ENCODE measurements around the gene HIVEP3. TPM values are rescaled to one million over a fixed set of nuclear protein-coding genes. Genes with fewer than 3 reads are reported as not detected.

The HIVEP3 gene
- total RNA-seq, 1 donor from 2014 or later: 5.8 TPM

GRCh38 chr1:41648844-41649243 is 269.9 kb downstream of the HIVEP3 start:
- Histone ChIP-seq H3K36me3 (ENCODE audit: control insufficient read depth, insufficient read depth, low read length) (no peaks in the 10 kb centered on the region), H3K27me3 (ENCODE audit: control insufficient read depth, insufficient read depth, low read length) (no peaks in the 10 kb centered on the region)

GRCh38 chr1:41648230-41648629 is 270.5 kb downstream of the HIVEP3 start:
- no peaks in the 10 kb centered on the region for H3K36me3 ChIP-seq (ENCODE audit: control insufficient read depth, insufficient read depth, low read length)
- no peak for DNase-seq (ENCODE audit: low read depth)
- no peaks in the 10 kb centered on the region for H3K27me3 ChIP-seq (ENCODE audit: control insufficient read depth, insufficient read depth, low read length)
- no peak for TF ChIP-seq CTCF (IDR thresholded peaks at IDR 0.05; ENCODE audit: insufficient read depth, low read length, poor library complexity, severe bottlenecking)
- no peak overlapping the region for H3K4me3 ChIP-seq (ENCODE audit: low read depth, low read length)

More at GRCh38 chr1:41648844-41649243, 269.9 kb downstream of the HIVEP3 start:
- DNase-seq (ENCODE audit: low read depth): no peak
- H3K4me3 ChIP-seq (ENCODE audit: low read depth, low read length): no peak overlapping the region
- TF ChIP-seq CTCF (IDR thresholded peaks at IDR 0.05; ENCODE audit: insufficient read depth, low read length, poor library complexity, severe bottlenecking): no peak

- Histone ChIP-seq H3K27me3 (ENCODE audit: control insufficient read depth, insufficient read depth, low read length) (no peaks in the 10 kb centered on the region), H3K4me3 (ENCODE audit: low read depth, low read length) (no peak overlapping the region), H3K36me3 (ENCODE audit: control insufficient read depth, insufficient read depth, low read length) (no peaks in the 10 kb centered on the region)
- DNase-seq (ENCODE audit: low read depth): no peak
- no peak for TF ChIP-seq CTCF (IDR thresholded peaks at IDR 0.05; ENCODE audit: insufficient read depth, low read length, poor library complexity, severe bottlenecking)
These were observed 271.2 kb downstream of the HIVEP3 start for GRCh38 chr1:41647221-41648135.

DNA sequence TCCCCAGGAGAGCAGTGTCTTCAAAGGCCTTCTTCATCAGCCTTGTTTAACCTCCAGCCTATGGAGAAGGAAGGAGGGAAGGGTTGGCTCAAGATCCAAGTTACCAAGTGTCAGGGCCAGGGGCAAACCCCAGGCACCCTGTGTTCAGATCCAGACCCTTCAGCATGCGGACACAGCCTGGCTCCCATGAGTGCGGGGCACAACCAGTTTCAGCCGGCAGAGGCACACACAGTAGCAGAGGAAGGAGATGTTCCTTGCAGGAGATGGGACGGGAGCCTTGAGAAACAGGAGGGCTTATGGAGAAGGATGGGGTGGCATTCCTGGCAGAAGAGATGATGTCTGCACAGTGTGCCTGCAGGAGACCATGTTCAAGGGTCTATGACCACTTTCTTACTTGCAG is 272.5 kb downstream of the HIVEP3 start:
- Histone ChIP-seq H3K36me3 (ENCODE audit: control insufficient read depth, insufficient read depth, low read length) (no peaks in the 10 kb centered on the region), H3K4me3 (ENCODE audit: low read depth, low read length) (no peak overlapping the region)
- DNase-seq (ENCODE audit: low read depth): no peak

DNA sequence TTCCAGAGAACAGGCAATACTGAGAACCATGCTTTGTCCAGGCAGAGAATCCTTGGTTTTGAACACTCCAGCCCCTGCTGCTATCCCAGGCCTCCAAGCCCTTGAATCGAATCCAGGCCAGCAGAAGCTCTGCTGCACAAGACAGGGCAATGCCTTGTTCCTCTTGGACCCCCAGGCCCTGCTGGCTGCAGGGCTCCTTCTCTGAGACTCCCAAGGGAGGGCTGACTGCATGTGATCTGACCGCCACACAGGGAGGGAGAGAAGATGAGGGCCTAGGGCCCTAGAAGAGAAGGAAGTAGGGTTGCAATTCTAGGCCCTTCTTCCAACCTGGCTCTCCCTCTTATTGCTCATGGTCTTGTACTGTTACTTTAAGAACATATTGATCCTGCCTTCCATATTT is 273.7 kb downstream of the HIVEP3 start:
- Histone ChIP-seq H3K36me3 (ENCODE audit: control insufficient read depth, insufficient read depth, low read length) (no peaks in the 10 kb centered on the region), H3K27me3 (ENCODE audit: control insufficient read depth, insufficient read depth, low read length) (no peaks in the 10 kb centered on the region), H3K4me3 (ENCODE audit: low read depth, low read length) (no peak overlapping the region)
- no peak for TF ChIP-seq CTCF (IDR thresholded peaks at IDR 0.05; ENCODE audit: insufficient read depth, low read length, poor library complexity, severe bottlenecking)
- no peak for DNase-seq (ENCODE audit: low read depth)

More for the DNA sequence above, 272.5 kb downstream of the HIVEP3 start:
- no peak for TF ChIP-seq CTCF (IDR thresholded peaks at IDR 0.05; ENCODE audit: insufficient read depth, low read length, poor library complexity, severe bottlenecking)
- no peaks in the 10 kb centered on the region for H3K27me3 ChIP-seq (ENCODE audit: control insufficient read depth, insufficient read depth, low read length)
